PC-3 (cell line): ENCODE results near the gene DCAF16.

ENCODE experiments used
- CTCF ChIP-seq: fragments of 300-600 bp; sonication (generic); conservative IDR thresholded peaks from 2 replicates; pipeline ENCODE4 v1.5.1; 2017; ENCODE audit warnings: antibody characterized with exemption, low read depth, mild to moderate bottlenecking, low read length
- EZH2phosphoT487 ChIP-seq: fragments of 300-600 bp; sonication (generic); IDR thresholded peaks from 2 replicates; pipeline ENCODE4 v1.6.1; 2018; ENCODE audit warnings: mild to moderate bottlenecking, antibody characterized with exemption, low read length, borderline replicate concordance

- TF ChIP-seq CTCF (no peak), EZH2phosphoT487 (no peak)
These were observed 52.9 kb downstream of the DCAF16 start for GRCh38 chr4:17757621-17758020.
